HTERT RPE-1 (cell line): Measurements from ENCODE around the gene CTR9.

ENCODE experiments used
- in situ Hi-C: fragments of 300-500 bp; cut with MboI; formaldehyde crosslinking; loops from 4 replicates; pipeline ENCODE4 v1.14.3; 2020; ENCODE audit warnings: low sequenced_read_pairs

The CTR9 gene

DNA sequence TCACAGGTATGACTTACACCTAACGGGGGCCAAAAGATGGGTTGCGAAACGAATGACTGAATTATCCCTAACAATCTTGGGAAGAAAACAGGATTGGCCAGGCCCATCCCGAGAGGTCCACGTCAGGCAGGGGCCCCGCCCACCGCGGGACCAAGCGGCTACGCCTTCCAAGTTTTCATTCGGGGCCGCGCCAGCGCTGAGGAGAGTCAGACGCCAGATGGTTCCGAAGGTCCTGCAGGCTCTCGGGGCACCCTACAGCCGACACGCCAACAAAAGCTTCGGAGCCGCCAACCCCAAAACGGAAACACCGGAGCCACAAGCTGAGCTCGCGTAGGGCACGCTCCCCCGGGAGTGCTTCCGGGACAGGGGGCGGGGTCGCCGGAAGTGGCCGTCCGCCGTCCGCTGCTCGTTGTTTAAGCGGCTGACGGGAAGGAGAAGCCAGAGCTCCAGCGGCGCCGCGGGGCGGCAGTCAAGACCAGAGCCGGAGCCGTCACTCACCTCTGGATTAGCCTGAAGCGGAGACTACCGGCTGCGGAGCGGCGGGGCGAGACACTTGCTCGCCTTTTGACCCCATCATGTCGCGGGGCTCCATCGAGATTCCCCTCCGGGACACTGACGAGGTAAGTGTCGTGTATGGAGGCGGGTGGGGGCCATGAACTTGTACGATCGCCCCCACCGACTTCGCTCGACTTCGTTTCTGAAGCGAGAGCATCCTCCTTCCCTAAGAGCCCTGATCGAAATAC, at the start of gene CTR9:
TSS of gene CTR9 (plus strand) at position 409 of the 743 bp plus-strand sequence. CDS start at position 576, 167 bp downstream.
- in situ Hi-C loops = no loop called here

- in situ Hi-C loops = no loop called here
Observed at GRCh38 chr11:10701982-10702381, 49.1 kb upstream of the CTR9 start.

- in situ Hi-C loops = no loop called here
Observed at GRCh38 chr11:10708131-10708530, 42.9 kb upstream of the CTR9 start.

- in situ Hi-C loops = no loop called here
Observed at GRCh38 chr11:10709299-10710086, 41.6 kb upstream of the CTR9 start.

GRCh38 chr11:10715571-10715970, 35.5 kb upstream of the CTR9 start:
- in situ Hi-C loops = no loop called here

DNA sequence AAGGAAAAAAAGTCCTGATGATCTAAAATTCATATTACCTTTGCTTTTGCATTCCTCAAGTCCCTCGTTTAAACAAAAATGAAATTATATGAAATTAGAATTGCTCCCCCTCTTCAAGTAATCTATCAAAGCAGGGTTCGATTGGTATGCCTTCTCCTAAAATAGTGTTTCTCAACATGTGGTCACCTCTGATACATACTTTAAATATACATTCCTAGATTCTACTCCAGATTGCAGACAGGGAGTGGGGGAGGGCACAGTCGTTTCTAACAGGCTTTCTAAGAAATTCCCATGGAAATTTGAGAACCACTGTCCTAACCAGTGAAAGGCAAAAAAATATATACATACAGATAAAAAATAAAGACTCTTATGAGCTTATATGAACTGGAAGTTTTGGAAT, 34.9 kb upstream of the CTR9 start:
- in situ Hi-C loops = no loop called here

- in situ Hi-C loops = no loop called here
Observed at GRCh38 chr11:10716543-10717259, 34.3 kb upstream of the CTR9 start.

DNA sequence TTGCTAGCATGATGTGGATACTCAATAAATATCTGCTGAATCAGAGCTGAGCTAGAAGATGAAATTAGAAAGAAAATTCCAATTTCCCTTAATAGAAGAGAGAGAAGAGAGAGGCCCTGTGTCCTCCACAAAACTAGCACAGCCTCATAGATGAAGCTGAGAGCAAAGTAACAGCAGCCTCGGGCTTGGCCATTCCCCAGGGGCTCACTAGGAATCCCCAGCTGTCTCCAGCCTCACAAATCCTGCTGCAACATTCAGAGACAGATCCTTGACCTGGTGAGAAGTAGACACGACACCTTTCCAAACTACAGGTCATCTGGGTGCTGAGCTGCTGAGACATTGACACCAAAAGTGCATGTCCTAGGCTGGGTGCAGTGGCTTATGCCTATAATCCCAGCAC, 31.4 kb upstream of the CTR9 start:
- in situ Hi-C loops = no loop called here

GRCh38 chr11:10720881-10721376, 30.1 kb upstream of the CTR9 start:
- in situ Hi-C loops = no loop called here

DNA sequence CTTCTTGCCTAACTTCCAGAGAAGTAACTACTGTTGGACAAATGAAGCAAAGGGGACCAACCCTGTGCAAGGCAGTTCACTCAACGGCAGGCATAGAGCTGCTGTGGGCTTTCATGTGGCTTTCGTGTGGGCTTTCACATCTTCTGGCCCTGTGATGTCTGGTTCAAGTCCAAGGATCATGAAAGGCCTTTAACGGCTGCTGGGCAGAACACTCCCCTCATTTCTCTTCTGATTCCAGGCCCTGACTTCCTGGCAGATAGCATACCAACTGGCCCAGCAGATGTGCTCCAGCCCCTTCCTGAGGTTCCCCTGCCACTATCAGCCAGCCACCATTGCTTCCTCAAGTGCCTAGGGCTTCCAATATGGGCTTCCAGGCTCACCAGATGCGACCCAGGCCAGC, 28.7 kb upstream of the CTR9 start:
- in situ Hi-C loops = no loop called here

GRCh38 chr11:10725114-10725906, 25.7 kb upstream of the CTR9 start:
- in situ Hi-C loops = no loop called here

GRCh38 chr11:10725907-10726253, 25.2 kb upstream of the CTR9 start:
- in situ Hi-C loops = no loop called here

GRCh38 chr11:10727146-10727851, 23.7 kb upstream of the CTR9 start:
- in situ Hi-C loops = no loop called here

- in situ Hi-C loops = no loop called here
Observed at GRCh38 chr11:10728154-10728553, 22.9 kb upstream of the CTR9 start.

DNA sequence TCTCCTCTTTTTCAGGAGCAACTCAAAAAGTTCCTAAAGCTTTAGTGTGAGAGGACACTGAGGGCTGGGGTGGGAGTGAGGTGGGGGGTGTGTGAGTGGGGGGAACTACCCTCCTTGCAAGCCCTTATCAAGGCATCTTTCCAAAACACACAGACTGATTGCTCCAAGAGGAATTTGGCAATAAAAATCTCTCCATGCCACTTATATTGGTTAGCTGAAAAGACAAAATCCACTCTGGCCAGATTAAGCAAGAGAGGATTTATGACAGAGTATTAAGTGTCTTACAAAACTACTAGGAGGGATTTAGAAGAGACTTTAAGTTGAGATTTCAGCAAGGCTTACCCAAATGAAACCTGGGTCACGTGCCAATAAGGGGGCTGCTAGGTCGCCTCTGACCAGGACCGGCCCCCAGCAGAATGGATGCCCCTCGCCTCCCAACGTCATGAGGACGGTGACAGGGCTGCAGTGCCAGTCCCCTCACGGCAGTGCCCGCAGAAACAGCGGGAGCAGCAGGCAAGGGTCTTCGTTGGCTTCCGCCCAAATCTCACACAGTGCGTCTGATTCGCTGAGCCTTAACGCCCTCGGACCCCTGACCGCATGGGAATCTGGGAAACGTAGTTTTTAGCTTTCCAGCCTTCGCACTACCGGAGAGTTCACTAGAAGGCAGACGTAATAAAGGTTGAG, 22.1 kb upstream of the CTR9 start:
- in situ Hi-C loops = no loop called here

DNA sequence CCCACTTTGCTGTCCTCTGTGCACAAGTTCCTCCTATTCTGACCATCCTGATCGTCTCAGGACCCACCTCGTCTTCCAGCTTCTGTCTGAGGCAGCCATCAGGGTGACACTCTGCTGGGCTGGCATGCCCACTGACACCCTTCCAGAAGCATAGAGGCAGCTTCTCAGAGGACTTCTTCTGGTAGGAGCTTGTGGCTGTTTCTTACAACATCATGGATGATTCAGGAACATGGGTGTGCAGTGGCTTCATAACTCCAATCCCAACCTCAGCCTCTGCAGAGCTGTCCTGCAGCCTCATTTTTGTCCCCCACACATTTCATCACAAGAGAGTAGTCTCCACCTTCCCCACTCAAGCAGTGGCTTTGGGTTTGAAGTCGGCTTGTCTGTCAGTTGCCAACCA, 20.9 kb upstream of the CTR9 start:
- in situ Hi-C loops = no loop called here

DNA sequence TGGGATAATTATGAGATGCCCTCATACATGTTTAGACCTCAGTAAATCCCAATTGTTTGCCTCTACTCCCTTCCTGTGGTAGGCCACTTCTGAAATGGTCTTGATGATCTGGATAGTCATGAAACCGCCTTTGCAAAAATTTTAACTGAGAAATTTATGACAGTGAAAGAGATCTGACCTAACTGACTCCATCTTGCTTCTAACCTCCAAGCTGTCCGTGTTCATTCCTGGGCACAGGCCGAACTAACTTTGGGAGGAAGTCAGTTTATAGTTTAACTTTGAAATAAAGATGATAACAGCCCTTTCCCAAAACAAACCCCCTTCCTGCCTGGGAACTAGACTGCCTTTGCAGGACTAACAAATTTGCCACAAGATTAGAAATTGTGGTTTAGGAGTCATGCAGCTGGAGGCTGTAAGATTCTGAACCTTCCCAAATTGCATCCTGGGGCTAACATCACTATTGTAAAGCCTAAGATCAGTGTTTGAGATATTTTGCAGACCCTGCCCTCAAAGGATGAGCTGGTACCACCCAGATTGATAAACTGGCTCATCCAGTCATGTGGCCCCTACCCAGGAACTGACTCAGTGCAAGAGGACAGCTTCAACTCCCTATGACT, 19.9 kb upstream of the CTR9 start:
- in situ Hi-C loops = no loop called here

DNA sequence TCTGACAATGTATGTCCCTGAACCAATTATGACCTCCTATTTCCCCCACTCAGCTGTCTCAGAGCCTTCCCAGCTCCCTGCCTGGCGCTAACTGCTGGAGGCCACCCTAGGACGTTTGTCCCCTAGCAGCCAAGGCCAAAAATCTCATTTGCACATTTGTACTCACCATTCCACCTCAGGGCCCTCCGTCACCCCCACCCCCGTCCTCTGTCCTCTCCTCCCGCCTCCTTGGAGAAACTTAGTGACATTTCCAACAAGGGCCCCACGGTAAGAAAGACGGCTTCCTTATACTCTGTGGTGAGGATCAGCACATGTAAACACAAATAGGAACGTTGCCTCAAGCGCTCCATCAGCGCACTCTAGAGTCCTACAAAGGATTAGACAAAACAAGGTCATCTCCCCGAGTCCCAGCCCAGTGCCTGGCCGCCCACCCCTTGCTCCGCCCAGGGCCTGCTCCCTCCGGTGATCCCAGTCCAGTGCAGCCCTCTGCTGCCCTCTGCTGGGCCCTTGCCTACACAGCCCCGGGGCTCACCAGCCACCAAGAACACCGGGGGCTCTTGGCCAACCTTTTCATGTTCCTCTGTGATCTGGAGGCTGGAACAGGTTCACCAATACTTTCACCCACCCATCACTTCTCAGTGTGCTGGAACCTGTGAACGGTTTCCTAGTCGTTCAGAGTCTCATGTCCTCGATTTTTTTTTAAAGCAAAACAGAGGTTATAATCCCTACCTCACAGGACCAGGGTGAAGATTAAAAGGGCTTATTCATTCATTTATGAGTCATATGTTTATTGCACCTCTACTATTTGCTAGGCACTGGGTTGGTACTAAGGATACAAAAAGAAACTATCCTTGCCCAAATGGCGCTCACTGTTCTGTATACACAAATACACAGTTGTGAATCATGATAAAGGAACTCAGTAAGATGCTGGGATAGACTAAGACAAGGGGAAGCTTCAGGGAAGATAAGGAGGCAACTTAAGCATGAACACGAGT, 15.3 kb upstream of the CTR9 start:
- in situ Hi-C loops = no loop called here
